CD4-positive, alpha-beta T cell treated with Interferon alpha-2 for 1 hour (primary cell): ENCODE measurements around the gene MAN1C1.
A peak's percentile ranks its signal among the peaks of the same experiment; 100 is the strongest.

Source experiments
- DNase-seq, 2 donors: peaks; one replicate each; pipeline ENCODE4 v3.0.0-alpha.2; 2020 to 2022

The MAN1C1 gene

DNA sequence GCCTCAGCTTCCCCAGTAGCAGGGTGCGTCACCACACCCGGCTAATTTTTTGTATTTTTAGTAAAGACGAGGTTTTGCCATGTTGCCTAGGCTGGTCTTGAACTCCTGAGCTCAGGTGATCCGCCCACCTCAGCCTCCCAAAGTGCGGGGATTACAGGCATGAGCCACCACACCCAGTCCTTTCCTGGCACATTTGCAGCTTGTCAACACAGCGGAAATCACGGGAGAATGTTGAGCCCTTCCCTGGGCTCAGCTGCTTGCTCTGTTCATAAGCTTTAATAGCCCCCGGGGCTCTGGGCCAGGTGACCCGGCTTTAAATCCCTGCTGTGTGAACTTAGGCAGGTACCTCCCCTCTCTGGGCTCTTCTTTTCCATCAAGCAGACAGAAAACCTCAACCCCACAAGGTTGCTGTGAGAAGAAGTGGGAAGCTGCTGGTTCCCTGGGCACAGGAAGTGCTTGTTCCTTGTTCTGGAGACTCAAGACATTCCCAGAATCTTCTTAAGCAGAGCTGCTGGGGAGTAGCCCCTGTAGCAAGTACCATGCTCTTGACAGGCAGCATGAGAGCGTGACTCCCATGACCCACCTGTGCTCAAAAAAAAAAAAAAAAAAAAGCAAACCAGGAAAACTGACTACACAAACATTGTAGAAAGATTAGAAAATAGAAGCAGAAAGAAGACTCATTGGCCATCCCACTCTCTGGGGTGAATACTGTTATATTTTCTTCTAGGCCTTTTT, 168.9 kb downstream of the MAN1C1 start:
- no peak for DNase-seq

DNA sequence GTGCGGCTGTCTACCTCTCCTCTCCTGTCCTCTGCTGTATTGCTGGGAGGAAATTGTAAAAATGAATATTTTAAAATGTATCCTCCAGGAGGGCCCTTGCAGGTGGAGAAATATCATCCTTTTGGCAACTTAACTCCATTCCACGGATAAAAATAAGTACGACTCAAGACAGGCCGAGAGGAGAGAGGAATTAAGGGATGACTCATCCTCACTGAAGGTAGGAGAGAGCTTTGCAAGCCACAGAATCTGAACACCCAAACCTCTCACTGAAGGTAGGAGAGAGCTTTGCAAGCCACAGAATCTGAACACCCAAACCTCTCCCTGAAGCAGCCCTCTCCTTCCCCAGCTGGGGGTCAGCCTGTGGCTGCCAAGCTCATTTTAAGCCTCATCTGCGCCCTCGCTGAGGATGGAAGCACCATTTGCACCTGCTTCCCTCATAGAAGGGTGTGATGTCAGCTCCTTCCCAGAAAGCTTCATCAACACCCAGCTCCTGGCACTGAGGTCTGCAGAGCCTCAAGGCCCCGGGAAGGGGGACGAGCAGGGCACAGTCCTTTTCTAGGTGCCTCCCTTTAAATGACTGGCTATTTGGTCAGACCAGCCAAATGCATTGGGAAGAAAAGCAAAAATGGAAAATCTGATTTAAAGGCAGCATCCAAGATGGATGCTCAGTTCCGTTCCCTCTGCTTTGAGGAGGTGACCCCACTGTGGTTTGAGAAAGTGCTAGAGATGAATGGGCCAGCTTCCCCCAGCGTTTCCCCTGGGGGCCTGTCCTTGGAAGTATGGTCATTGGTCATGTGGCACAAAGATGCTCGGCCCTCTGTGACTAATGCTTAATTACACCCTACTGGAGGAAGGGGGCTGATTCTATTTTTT, 170.5 kb downstream of the MAN1C1 start:
- no peak for DNase-seq

- DNase-seq = no peak
Measured at GRCh38 chr1:25787760-25788166, 171.2 kb downstream of the MAN1C1 start.

- DNase-seq = no peak
Measured at GRCh38 chr1:25790472-25790871, 173.9 kb downstream of the MAN1C1 start.

- no peak for DNase-seq
Measured at GRCh38 chr1:25792115-25792514, 175.5 kb downstream of the MAN1C1 start.

DNA sequence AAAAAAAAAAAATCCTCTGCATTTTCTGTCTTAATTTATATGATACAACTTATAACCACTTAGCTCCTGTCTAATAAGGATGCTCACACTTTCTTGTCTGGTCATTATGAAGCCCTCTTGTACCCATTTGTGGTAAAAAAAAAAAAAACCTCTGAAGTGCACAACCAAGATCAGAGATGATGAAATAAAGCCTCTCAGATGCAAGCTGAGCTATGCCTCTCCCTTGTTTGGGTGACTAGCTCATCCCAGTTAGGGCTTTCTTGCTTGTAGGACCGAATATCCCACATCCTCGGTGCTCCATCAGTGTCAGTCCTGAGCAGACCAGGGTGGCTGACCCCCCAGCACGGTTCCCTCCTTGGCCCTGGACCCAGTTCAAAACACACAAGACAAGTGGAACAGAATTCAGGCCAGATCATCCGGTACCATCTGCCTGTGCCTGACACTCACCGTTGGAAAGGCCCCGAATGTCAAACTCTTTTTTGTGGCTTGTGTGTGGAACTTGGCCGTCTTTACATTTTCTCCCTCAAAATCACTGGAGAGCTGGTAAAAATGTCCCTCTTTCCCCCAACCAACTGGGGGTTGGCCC, 177.1 kb downstream of the MAN1C1 start:
- DNase-seq = no peak

GRCh38 chr1:25794325-25794724, 177.7 kb downstream of the MAN1C1 start:
- DNase-seq = no peak

DNA sequence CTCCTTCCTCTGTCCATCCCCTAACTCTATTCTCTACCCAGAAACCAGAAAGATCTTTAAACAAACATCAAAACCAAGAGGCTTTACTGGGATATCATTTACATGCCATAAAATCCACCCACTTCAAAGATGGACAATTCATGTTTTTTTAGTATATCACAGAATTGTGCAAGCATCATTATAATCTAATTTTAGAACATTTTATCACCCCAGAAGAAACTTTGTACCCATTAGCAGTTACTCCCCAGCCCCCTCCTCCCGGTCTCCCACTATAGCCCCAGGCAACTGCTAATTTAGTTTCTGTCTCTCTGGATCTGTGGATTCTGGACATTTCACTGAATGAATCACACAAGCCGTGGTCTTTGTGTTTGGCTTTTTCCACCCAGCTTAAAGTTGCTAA, 178.6 kb downstream of the MAN1C1 start:
- DNase-seq = no peak

GRCh38 chr1:25795946-25796810, 179.6 kb downstream of the MAN1C1 start:
- peak; percentile 50 to 66 for DNase-seq

GRCh38 chr1:25796811-25797458, 180.3 kb downstream of the MAN1C1 start:
- DNase-seq = peak; percentile 72 to 85

DNA sequence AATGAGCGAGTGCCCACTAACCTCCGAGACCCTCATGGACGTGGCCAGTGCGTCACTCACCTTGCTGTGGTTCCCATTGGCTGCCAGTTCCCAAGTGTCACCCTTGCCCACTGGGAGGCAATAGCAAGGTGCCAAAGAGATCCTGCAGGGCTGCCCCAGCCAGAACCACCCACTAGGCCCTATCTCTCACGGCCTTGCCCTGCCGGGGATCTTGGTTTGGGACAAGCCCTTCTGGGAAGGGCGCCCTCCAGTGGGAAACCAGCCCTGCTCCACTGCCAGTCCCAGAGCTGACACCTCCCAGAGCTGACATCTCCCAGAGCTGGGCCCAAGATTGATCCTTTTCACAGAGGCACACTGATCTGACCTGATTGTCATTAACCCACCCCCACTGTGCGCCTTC, 181.3 kb downstream of the MAN1C1 start:
- DNase-seq = peak; percentile 18 to 33

DNA sequence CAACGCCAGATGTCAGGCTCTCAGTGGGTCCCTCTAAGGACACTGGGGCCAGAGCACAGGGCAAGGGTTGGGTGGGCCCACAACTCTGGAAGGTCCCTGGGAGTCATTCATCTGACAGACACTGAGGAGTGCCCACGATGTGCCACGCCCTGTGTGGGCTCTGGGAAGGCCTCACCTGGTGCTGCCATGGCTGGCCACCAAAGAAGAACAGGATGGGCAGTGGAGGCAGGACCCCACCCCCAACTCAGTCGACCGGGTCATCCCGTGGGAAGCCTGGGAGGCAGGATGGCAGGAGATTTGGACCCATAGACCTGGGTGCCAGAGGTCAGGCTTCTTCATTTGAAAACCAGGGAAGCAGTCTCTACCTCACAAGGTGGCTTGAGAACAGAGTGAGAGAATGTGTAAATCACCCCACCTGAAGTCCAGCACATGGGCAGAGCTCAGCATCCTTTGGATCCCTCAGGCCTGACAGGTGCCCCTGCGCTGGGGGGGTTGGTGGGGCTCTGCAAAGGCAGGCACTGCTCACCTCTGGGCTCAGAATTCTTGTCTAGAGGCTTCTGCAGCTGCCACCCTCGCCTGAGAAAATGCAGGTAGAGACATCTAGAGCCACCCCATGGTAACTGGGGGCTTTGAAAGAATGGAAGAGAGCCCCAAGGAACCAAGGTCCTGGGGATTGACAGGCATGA, 182.2 kb downstream of the MAN1C1 start:
- no peak for DNase-seq

- no peak for DNase-seq
Measured at GRCh38 chr1:25799352-25799934, 182.9 kb downstream of the MAN1C1 start.

GRCh38 chr1:25799935-25800702, 183.5 kb downstream of the MAN1C1 start, which contains the start of gene SELENON:
TSS of gene SELENON (plus strand) at chr1:25800193. CDS start at chr1:25800231, 38 bp downstream.
- peak in 1 of 2 donors; percentile 54 for DNase-seq

DNA sequence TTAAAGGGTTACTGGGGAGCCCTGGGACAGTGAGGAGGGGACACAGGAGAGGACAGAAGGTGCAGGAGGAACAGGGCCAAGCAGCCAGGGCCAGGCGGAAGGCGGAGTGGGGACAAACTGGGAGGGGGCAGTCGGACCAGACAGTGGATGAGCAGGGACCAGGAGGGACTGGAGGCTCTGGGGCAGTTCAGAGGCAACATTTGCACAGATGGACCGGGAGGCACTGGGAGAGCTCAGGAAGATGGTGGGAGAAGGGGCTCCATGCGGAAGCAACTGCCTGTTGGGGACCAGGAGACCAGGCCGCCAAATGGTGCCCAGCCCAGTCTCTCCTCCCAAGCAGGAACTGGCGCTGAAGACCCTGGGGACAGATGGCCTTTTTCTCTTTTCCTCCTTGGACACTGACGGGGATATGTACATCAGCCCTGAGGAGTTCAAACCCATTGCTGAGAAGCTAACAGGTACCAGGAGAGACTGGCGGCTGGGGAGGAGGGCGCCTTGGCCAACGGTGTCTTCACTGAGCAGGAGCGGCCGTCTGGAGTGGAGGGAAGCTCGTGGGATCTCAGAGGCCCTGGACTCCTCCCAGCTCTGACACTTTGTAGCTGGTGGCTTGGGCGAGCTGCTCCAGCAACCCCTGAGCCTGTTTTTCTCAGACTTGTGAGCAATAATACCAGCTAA, 184.2 kb downstream of the MAN1C1 start:
- DNase-seq = no peak

DNA sequence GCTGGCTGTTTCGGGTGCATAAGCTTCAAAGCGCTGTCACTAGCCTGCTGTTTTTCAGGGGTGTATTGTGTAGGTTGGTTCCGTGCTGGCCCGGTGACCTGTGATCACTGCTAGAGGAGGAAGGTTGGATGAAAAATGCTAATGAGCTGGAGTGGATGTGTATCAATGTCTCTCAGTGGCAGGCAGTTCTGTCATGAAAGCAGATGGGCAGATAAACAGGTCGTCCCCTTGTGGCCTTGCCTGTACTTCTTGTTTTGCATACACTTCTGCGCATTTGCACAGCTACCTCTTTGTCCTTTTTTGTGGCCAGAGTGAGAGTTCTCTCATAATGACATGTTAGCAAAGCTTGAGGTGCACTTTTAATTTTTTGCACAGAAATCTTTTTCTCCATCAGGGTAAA, 186.3 kb downstream of the MAN1C1 start:
- DNase-seq = no peak

- DNase-seq = no peak
Measured at GRCh38 chr1:25803368-25803767, 186.8 kb downstream of the MAN1C1 start.

DNA sequence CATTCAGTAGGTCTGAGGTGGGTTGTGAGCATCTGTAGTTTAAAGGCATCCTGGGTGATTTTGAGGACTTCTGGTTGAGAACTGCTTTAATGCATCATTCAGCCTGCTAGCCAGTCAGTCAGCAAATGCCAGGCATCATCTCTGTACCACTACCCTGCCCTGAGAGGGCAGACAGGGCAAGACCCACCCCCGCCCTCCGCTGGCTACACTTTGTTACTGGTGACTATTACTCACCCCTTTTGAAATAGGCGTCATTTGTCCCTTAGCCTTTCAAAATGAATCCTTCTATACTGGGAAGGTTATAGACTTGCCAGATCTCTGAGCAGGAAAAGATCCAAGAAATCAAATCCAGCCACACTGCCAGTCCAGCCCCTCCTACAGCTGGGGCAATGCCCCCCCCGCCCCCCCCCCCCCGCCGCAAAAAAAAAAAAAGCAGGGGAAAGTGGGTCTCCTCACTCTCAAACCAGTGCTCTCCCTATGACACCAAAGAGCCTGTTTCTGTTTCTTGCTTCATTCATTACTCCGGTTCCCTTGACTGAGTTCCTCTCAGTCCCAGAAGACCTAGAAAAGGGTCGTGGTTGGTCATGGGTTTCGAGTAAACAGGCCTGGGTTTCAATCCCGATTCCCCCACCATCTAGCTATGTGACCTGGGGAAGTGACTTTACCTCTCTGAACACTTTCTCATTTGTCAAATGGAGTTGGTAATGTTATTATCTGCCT, 187.8 kb downstream of the MAN1C1 start:
- no peak for DNase-seq
